GM12875 (cell line): ENCODE results near the gene DHX8.
"Not testable (repeated sequence)": the region's sequence is repeated elsewhere in the genome, so short reads cannot be mapped to it uniquely, and the experiment has no call there.

Source experiments
- H3K4me3 ChIP-seq: one replicate; pipeline ENCODE4 v1.5.1; 2011; ENCODE audit warnings: low read depth, low read length, control low read depth
- CTCF ChIP-seq: IDR thresholded peaks from 2 replicates; pipeline ENCODE4 v1.5.1; 2011; ENCODE audit warnings: low read depth, mild to moderate bottlenecking, control low read depth, inconsistent platforms, low read length, moderate library complexity, borderline replicate concordance; ENCODE audit not compliant: insufficient read depth

Gene DHX8

DNA sequence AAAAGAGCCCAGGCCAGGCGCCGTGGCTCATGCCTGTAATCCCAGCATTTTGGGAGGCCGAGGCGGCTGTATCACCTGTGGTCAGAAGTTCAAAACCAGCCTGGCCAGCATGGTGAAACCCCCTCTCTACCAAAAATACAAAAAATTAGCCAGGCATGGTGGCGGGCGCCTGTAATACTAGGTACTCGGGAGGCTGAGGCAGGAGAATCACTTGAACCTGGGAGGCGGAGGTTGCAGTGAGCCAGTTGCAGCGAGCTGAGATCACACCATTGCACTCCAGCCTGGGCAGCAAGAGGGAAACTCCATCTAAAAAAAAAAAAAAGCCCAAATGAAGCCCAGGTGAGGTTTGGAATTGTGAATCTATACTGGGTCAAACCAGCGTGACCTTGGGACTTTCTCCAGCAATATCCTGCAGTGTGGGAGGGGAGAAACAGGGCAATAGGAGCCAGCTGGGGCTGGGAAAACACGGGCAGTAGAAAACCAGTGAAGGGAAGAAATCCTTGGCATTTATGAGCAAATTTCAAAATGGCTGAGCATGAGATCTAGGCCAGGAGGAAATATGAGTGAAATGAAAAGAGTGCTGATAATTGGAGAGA is 8.2 kb upstream of the DHX8 start:
- no peak for TF ChIP-seq CTCF

GRCh38 chr17:43476306-43476705 is 7.5 kb upstream of the DHX8 start:
- not testable (repeated sequence) for H3K4me3 ChIP-seq

More for the DNA sequence above, 8.2 kb upstream of the DHX8 start:
- no peak overlapping the region for H3K4me3 ChIP-seq

GRCh38 chr17:43477832-43478634 is 5.7 kb upstream of the DHX8 start:
- no peak overlapping the region for H3K4me3 ChIP-seq
- no peak for TF ChIP-seq CTCF

DNA sequence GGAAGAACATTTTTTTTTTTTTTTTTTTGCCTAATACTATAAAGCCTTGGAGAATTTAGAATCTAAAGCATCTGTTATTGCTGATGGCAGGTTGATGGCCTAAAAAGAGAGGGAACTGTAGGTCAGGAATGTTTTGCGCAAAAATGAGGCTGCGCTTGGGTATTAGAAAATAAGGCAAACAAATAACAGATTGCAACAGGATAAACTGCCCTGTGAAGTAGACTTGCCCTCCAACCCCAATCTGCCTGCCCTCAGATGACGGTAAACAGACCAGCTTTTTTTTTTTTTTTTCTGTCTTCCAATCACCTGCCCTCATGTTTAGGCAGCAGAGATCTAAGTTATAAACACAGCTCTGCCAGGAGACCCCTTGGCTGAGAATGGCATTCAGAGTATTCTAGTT is 3.8 kb upstream of the DHX8 start:
- no peak for TF ChIP-seq CTCF
- no peak overlapping the region for H3K4me3 ChIP-seq

- H3K4me3 ChIP-seq = no peak overlapping the region
Observed at GRCh38 chr17:43482103-43483012, 1.4 kb upstream of the DHX8 start.

GRCh38 chr17:43490621-43491020 is 6.8 kb downstream of the DHX8 start:
- TF ChIP-seq CTCF = no peak
- no peak overlapping the region for H3K4me3 ChIP-seq

More at GRCh38 chr17:43482103-43483012, 1.4 kb upstream of the DHX8 start:
- no peak for TF ChIP-seq CTCF

DNA sequence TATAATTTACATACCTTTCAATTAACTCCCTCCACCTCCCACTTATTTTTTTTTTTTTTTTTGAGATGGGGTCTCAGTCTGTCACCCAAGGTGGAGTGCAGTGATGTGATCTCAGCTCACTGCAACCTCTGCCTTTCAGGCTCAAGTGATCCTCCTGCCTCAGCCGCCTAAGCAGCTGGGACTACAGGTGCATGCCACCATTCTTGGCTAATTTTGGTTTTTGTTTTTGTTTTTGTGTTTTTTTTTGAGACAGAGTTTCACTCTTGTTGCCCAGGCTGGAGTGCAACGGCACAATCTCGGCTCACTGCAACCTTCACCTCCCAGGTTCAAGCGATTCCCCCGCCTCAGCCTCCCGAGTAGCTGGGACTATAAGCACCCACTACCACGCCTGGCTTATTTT is 25.7 kb downstream of the DHX8 start:
- not testable (repeated sequence) for H3K4me3 ChIP-seq

GRCh38 chr17:43511199-43511598 is 27.4 kb downstream of the DHX8 start:
- not testable (repeated sequence) for H3K4me3 ChIP-seq
